RWPE2 (cell line): ENCODE measurements around the gene QDPR.

Source experiments
- ATAC-seq: fragments of 200-7000 bp; cut with Tn5 transposase; 3 replicates; pipeline ENCODE4 v1.9.1; 2021; ENCODE audit warnings: low read depth
- DNase-seq: peaks from one replicate; pipeline ENCODE4 v3.0.0-alpha.2; 2020; ENCODE audit warnings: low spot score
- H3K27ac ChIP-seq: fragments of 450-650 bp; 2 replicates; pipeline ENCODE4 v1.5.1; 2017; ENCODE audit warnings: mild to moderate bottlenecking; ENCODE audit not compliant: poor library complexity, severe bottlenecking
- H3K27me3 ChIP-seq: fragments of 250-450 bp; sonication (Bioruptor Pico); 2 replicates; pipeline ENCODE4 v1.5.1; 2021; ENCODE audit warnings: mild to moderate bottlenecking, moderate library complexity; ENCODE audit not compliant: insufficient read depth, poor library complexity, severe bottlenecking
- H3K36me3 ChIP-seq: fragments of 250-450 bp; sonication (Bioruptor Pico); 2 replicates; pipeline ENCODE4 v1.5.1; 2020; ENCODE audit warnings: low read depth, mild to moderate bottlenecking, moderate library complexity
- H3K4me1 ChIP-seq: fragments of 250-450 bp; sonication (Bioruptor Pico); 2 replicates; pipeline ENCODE4 v1.5.1; 2021; ENCODE audit warnings: mild to moderate bottlenecking, moderate library complexity; ENCODE audit not compliant: insufficient read depth, poor library complexity, severe bottlenecking
- H3K4me3 ChIP-seq: fragments of 250-450 bp; sonication (Bioruptor Pico); 2 replicates; pipeline ENCODE4 v1.5.1; 2021; ENCODE audit warnings: mild to moderate bottlenecking, moderate library complexity; ENCODE audit not compliant: severe bottlenecking
- H3K9me3 ChIP-seq: fragments of 250-450 bp; sonication (Bioruptor Pico); 2 replicates; pipeline ENCODE4 v1.5.1; 2021; ENCODE audit warnings: mild to moderate bottlenecking, moderate library complexity; ENCODE audit not compliant: severe bottlenecking
- CTCF ChIP-seq: fragments of 450-650 bp; IDR thresholded peaks from one replicate; pipeline ENCODE4 v1.5.1; 2017; ENCODE audit warnings: mild to moderate bottlenecking, moderate library complexity; ENCODE audit not compliant: poor library complexity, severe bottlenecking

Gene QDPR

GRCh38 chr4:17493619-17494018 lies 18.3 kb downstream of the QDPR start:
- no peaks in the 10 kb centered on the region for H3K27me3 ChIP-seq
- H3K36me3 ChIP-seq = peaks cover 70% of the 10 kb centered on the region
- H3K4me1 ChIP-seq = no peaks in the 10 kb centered on the region
- H3K9me3 ChIP-seq = no peaks in the 10 kb centered on the region
- no peak overlapping the region for H3K27ac ChIP-seq
- no peak for DNase-seq
- ATAC-seq = no peak
- no peak for TF ChIP-seq CTCF
- no peak overlapping the region for H3K4me3 ChIP-seq

GRCh38 chr4:17492876-17493275 lies 19.0 kb downstream of the QDPR start:
- Histone ChIP-seq H3K9me3 (no peaks in the 10 kb centered on the region), H3K27ac (no peak overlapping the region), H3K27me3 (no peaks in the 10 kb centered on the region), H3K4me3 (no peak overlapping the region), H3K4me1 (no peaks in the 10 kb centered on the region), H3K36me3 (peaks cover 70% of the 10 kb centered on the region)
- ATAC-seq (no peak), DNase-seq (no peak)
- TF ChIP-seq CTCF = no peak

- ATAC-seq (no peak), DNase-seq (no peak)
- Histone ChIP-seq H3K27me3 (no peaks in the 10 kb centered on the region), H3K4me3 (no peak overlapping the region), H3K9me3 (no peaks in the 10 kb centered on the region), H3K4me1 (no peaks in the 10 kb centered on the region), H3K27ac (no peak overlapping the region), H3K36me3 (peaks cover 70% of the 10 kb centered on the region)
- no peak for TF ChIP-seq CTCF
These were observed 19.7 kb downstream of the QDPR start for GRCh38 chr4:17492058-17492741.

GRCh38 chr4:17491196-17491595 lies 20.7 kb downstream of the QDPR start:
- H3K27me3 ChIP-seq = no peaks in the 10 kb centered on the region
- ATAC-seq (no peak), DNase-seq (no peak)
- H3K9me3 ChIP-seq = no peaks in the 10 kb centered on the region
- H3K36me3 ChIP-seq = peaks cover 75% of the 10 kb centered on the region
- no peak for TF ChIP-seq CTCF
- no peaks in the 10 kb centered on the region for H3K4me1 ChIP-seq
- no peak overlapping the region for H3K27ac ChIP-seq
- no peak overlapping the region for H3K4me3 ChIP-seq

- ATAC-seq = no peak
- Histone ChIP-seq H3K27me3 (no peaks in the 10 kb centered on the region), H3K4me3 (no peak overlapping the region), H3K27ac (no peak overlapping the region), H3K36me3 (peaks cover 76% of the 10 kb centered on the region), H3K9me3 (no peaks in the 10 kb centered on the region), H3K4me1 (no peaks in the 10 kb centered on the region)
- no peak for TF ChIP-seq CTCF
- DNase-seq = no peak
These were observed 21.3 kb downstream of the QDPR start for GRCh38 chr4:17490575-17491059.
